Naive thymus-derived CD8-positive, alpha-beta T cell (primary cell): ENCODE data around the gene USHBP1. TPM values are rescaled to one million over a fixed set of nuclear protein-coding genes. Genes with fewer than 3 reads are reported as not detected.

Experiments used
- ATAC-seq, 2 donors: fragments of 150-1000 bp; cut with Tn5 transposase in 1 of 2; sonication (Bioruptor Pico), chemical (Tn5 transposase) in 1 of 2; 1 replicate in 1 of 2; 2 replicates in 1 of 2; pipeline ENCODE4 v1.10.0; 2021; ENCODE audit warnings: mild to moderate bottlenecking in 2 of 2, moderate library complexity in 2 of 2
- POLR2A ChIA-PET: fragments of 350-600 bp; sonication (Branson Sonifier 250); formaldehyde crosslinking; loops from one replicate; lab custom pipeline; 2021; ENCODE audit warnings: antibody characterized with exemption; lab: Charles Lee
- DNase-seq, 10 donors: peaks; one replicate each; pipeline versions ENCODE4 v3.0.0 to v3.0.0-alpha.2; 2020 to 2022
- H3K27ac Mint-ChIP-seq, 10 donors: one replicate each; pipeline ENCODE4 v1.8.0; 2020 to 2022; ENCODE audit warnings: mild to moderate bottlenecking in 10 of 10, mixed read lengths in 10 of 10, moderate library complexity in 4 of 10, inconsistent platforms in 1 of 10
- H3K27me3 Mint-ChIP-seq, 5 donors: one replicate each; pipeline ENCODE4 v1.8.0; 2021 to 2022; ENCODE audit warnings: mixed read lengths in 5 of 5
- H3K36me3 Mint-ChIP-seq, 3 donors: one replicate each; pipeline ENCODE4 v1.8.0; 2020 to 2022; ENCODE audit warnings: mixed read lengths in 3 of 3, mild to moderate bottlenecking in 2 of 3, inconsistent platforms in 1 of 3
- H3K4me1 Mint-ChIP-seq, 4 donors: one replicate each; pipeline ENCODE4 v1.8.0; 2021 to 2022; ENCODE audit warnings: mixed read lengths in 4 of 4
- H3K4me3 Mint-ChIP-seq, 10 donors: one replicate each; pipeline ENCODE4 v1.8.0; 2020 to 2022; ENCODE audit warnings: mild to moderate bottlenecking in 10 of 10, mixed read lengths in 10 of 10, moderate library complexity in 6 of 10, inconsistent platforms in 1 of 10
- H3K9me3 Mint-ChIP-seq, 9 donors: one replicate each; pipeline ENCODE4 v1.8.0; 2020 to 2022; ENCODE audit warnings: mixed read lengths in 9 of 9, mild to moderate bottlenecking in 3 of 9, inconsistent platforms in 1 of 9, moderate library complexity in 1 of 9
- polyA plus RNA-seq, 3 donors: library from polyadenylated mRNA; unstranded; fragments of 300-500 nt; fragmentation: Illumina TruSeq; gene quantifications; one replicate each; pipeline ENCODE4 v1.2.3, GENCODE V29; 2021
- total RNA-seq, 8 experiments: library from RNA in 2 of 8; stranded (reverse) in 2 of 8; gene quantifications; one replicate each; pipeline ENCODE4 v1.2.3 and lab custom pipeline; 2021 to 2026

USHBP1 gene
- total and polyA plus RNA-seq, 5 experiments from 2014 or later: not detected

GRCh38 chr19:17229890-17230289, 34.7 kb downstream of the USHBP1 start:
- ATAC-seq (no peak), DNase-seq (no peak)
- POLR2A ChIA-PET: no interaction called here
- peaks cover 15 to 30% (median 25%) of the 10 kb centered on the region in 4 donors for H3K4me1 Mint-ChIP-seq
- no peaks in the 10 kb centered on the region for H3K27me3 Mint-ChIP-seq
- peaks cover 0 to 17% (median 0%) of the 10 kb centered on the region in 3 donors for H3K36me3 Mint-ChIP-seq
- no peak overlapping the region for H3K27ac Mint-ChIP-seq
- H3K4me3 Mint-ChIP-seq: peak overlapping the region in 1 of 10 donors; percentile 20
- H3K9me3 Mint-ChIP-seq: no peaks in the 10 kb centered on the region

DNA sequence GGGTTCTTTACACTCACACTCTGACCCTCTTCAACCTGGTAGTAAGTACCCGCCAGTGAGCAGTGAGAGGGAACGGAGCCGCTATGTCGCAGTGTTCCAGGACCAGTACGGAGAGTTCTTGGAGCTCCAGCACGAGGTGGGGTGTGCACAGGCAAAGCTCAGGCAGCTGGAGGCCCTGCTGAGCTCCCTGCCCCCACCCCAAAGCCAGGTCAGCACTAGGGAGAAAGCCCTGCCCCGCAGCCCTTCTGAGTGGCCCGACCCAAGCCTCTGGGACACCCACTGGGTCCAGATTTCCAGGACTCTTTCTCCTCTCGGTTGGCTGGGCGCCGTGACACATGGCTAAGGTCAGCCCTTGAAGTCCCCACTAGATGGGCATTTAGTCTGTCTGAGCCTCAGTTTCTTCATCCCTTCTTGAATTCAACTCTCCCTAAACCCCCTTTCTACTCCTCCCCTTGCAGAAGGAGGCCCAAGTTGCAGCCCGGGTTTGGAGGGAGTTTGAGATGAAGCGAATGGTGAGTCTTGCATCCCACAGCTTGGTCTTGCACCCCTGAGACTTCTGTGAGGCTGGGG, 36.7 kb downstream of the USHBP1 start:
- POLR2A ChIA-PET: interaction anchor here (4.8 kb wide), 1 partner anchor 12 kb away, joined by 105 read pairs; the partner anchor contains the start of gene USE1
- Mint-ChIP-seq H3K4me1 (peaks cover 9 to 20% (median 13%) of the 10 kb centered on the region in 4 donors), H3K36me3 (peaks cover 0 to 17% (median 0%) of the 10 kb centered on the region in 3 donors), H3K27me3 (no peaks in the 10 kb centered on the region), H3K27ac (peak overlapping the region in 3 of 10 donors; percentile 9 to 88 (median 10)), H3K9me3 (no peaks in the 10 kb centered on the region), H3K4me3 (peak overlapping the region in 7 of 10 donors; percentile 33 to 99 (median 96))
- no peak for DNase-seq
- no peak for ATAC-seq

- peak within 1 kb of the TSS; percentile 66 to 99 (median 96) for H3K27ac Mint-ChIP-seq
Measured at GRCh38 chr19:17226002-17226933, 38.3 kb downstream of the USHBP1 start, which contains the start of gene OCEL1. Gene OCEL1 (plus strand): TSS chr19:17226226. CDS start chr19:17226248, 22 bp downstream.

DNA sequence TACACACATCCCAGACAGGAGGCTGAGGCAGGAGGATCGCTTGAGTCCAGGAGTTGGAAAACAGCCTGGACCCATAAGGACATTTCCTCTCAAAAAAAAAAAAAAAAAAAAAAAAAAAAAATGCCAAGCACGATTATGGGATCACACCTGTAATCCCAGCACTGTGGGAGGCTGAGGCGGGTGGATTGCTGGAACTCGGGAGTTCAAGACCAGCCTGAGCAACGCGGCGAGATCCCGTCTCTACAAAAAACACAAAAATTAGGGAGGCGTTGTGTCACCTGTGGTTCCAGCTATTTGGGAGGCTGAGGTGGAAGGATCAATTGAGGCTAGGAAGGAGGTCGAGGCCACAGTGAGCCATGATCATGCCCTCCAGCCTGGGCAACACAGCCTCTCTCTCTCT, 39.5 kb downstream of the USHBP1 start:
- H3K4me3 Mint-ChIP-seq: peak overlapping the region in 9 of 10 donors; percentile 33 to 99 (median 63)
- H3K27me3 Mint-ChIP-seq: no peaks in the 10 kb centered on the region
- peaks cover 0 to 6% (median 0%) of the 10 kb centered on the region in 3 donors for H3K36me3 Mint-ChIP-seq
- no peaks in the 10 kb centered on the region for H3K9me3 Mint-ChIP-seq
- POLR2A ChIA-PET: interaction anchor here (0.6 to 4.8 kb wide), 7 partner anchors 9 to 150 kb away, joined by 3 to 105 read pairs (median 16); partner anchors contain the start of genes BABAM1, HAUS8, MYO9B and USE1
- peak overlapping the region in 4 of 10 donors; percentile 58 to 73 (median 62) for H3K27ac Mint-ChIP-seq
- DNase-seq (no peak), ATAC-seq (no peak)
- H3K4me1 Mint-ChIP-seq: peaks cover 7 to 21% (median 11%) of the 10 kb centered on the region in 4 donors

More at GRCh38 chr19:17226002-17226933, 38.3 kb downstream of the USHBP1 start, which contains the start of gene OCEL1:
- no peaks in the 10 kb centered on the region for H3K27me3 Mint-ChIP-seq
- ATAC-seq: peak; percentile 90 to 92
- H3K9me3 Mint-ChIP-seq: no peaks in the 10 kb centered on the region
- H3K36me3 Mint-ChIP-seq: peaks cover 0 to 10% (median 0%) of the 10 kb centered on the region in 3 donors
- peaks cover 7 to 17% (median 11%) of the 10 kb centered on the region in 4 donors for H3K4me1 Mint-ChIP-seq
- POLR2A ChIA-PET: interaction anchor here (0.5 to 4.8 kb wide), 15 partner anchors 9 to 225 kb away, joined by 3 to 105 read pairs (median 4); partner anchors contain the start of genes BABAM1, DDA1, HAUS8 and MYO9B
- H3K4me3 Mint-ChIP-seq: peak within 1 kb of the TSS; percentile 88 to 99 (median 94)
- peak; percentile 92 to 99 (median 94) for DNase-seq

DNA sequence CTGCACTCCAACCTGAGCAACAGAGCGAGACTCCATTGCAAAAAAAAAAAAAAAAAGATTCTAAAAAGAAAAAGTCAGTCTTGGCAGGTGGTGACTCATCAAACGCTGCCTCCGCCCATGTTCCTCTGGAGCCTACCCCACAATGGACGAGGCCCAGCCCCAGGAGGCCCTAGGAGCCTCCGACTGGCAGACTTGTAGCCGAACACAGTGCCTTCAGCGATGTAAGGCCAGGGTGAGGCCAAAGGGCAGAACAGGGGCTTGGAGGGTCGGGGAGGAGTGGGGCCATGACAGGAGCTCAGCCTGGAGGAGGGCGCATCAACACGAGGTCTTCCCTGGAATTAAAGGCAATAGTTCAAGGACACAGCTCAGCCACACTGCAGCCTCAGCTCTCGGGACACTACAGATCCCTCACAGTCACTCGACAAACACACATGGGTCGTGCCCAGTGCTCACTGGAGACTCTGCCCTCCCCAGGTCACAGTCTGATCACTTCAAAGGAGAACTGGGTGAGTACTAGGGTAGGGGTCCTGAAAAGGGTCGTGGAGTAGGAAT, 44.3 kb downstream of the USHBP1 start:
- H3K9me3 Mint-ChIP-seq: no peaks in the 10 kb centered on the region
- DNase-seq (no peak), ATAC-seq (peak in 1 of 2 donors; percentile 4)
- H3K27ac Mint-ChIP-seq: peak overlapping the region in 2 of 10 donors; percentile 15 to 59
- peak overlapping the region in 1 of 10 donors; percentile 65 for H3K4me3 Mint-ChIP-seq
- peaks cover 0 to 34% (median 9%) of the 10 kb centered on the region in 3 donors for H3K36me3 Mint-ChIP-seq
- no peaks in the 10 kb centered on the region for H3K27me3 Mint-ChIP-seq
- POLR2A ChIA-PET: interaction anchor here (0.9 kb wide), 1 partner anchor 84 kb away, joined by 4 read pairs; no protein-coding TSS in a partner anchor
- H3K4me1 Mint-ChIP-seq: peaks cover 0 to 13% (median 5%) of the 10 kb centered on the region in 4 donors

DNA sequence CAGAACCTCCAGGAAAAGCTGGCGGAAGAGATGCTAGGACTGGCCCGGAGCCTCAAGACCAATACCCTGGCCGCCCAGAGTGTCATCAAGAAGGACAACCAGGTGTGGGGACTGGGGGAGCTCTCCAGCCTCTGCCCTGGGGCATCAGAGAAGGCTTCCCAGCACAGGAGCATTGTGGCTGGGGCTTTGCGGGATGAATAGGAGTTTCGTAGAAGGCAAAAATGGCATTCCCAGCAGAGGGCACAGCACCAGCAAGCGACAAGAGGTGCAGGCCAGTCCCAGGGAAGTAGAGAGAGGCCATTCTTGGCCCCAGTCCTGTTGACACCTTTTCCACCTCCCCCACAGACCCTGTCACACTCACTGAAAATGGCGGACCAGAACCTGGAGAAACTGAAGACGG, 45.3 kb downstream of the USHBP1 start:
- no peaks in the 10 kb centered on the region for H3K27me3 Mint-ChIP-seq
- POLR2A ChIA-PET: interaction anchor here (0.5 to 1.2 kb wide), 2 partner anchors 19 to 498 kb away, joined by 3 to 6 read pairs; no protein-coding TSS in a partner anchor
- H3K27ac Mint-ChIP-seq: peak overlapping the region in 1 of 10 donors; percentile 58
- peaks cover 2 to 23% (median 15%) of the 10 kb centered on the region in 4 donors for H3K4me1 Mint-ChIP-seq
- H3K4me3 Mint-ChIP-seq: peak overlapping the region in 1 of 10 donors; percentile 33
- H3K36me3 Mint-ChIP-seq: peaks cover 0 to 34% (median 9%) of the 10 kb centered on the region in 3 donors
- ATAC-seq (no peak), DNase-seq (no peak)
- H3K9me3 Mint-ChIP-seq: no peaks in the 10 kb centered on the region

DNA sequence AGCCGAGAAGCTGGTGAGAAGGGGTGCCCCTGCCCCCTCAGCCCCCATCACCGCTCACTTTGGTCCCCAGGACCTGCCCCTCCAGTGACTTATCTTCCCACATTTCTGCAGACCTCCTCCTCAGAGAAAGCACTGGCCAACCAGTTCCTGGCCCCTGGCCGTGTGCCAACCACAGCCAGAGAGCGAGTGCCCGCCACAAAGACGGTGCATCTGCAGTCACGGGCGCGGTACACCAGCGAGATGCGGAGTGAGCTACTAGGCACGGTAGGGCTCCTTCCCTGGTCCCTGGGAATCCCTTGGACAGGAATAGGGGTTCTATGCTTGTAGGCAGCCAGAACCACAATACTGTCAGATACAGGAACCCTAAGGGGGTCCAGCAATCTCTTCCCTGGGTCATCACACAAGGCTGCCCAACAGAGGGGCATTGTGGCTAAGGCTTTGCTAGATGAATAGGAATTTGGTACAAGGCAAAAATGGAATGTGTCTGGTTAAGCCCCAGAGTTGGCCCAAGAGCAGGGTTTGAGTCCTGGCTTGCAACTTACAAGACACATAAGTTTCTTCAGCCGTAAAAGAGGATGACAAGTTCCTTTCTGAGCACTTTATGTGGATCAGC, 48.4 kb downstream of the USHBP1 start:
- Mint-ChIP-seq H3K9me3 (no peaks in the 10 kb centered on the region), H3K27ac (peak overlapping the region; percentile 83 to 100 (median 99)), H3K27me3 (no peaks in the 10 kb centered on the region), H3K4me1 (peaks cover 2 to 23% (median 15%) of the 10 kb centered on the region in 4 donors), H3K4me3 (peak overlapping the region; percentile 83 to 95 (median 90)), H3K36me3 (peaks cover 0 to 48% (median 15%) of the 10 kb centered on the region in 3 donors)
- ATAC-seq (no peak), DNase-seq (no peak)
- POLR2A ChIA-PET: interaction anchor here (0.9 to 5.9 kb wide), 15 partner anchors 11 to 1373 kb away, joined by 3 to 105 read pairs (median 5); partner anchors contain the start of genes BABAM1, HAUS8, MRPL34 and MYO9B

GRCh38 chr19:17215127-17215971, 49.2 kb downstream of the USHBP1 start, which contains the start of gene USE1:
Gene USE1 (plus strand): TSS chr19:17215357. CDS start chr19:17215406, 49 bp downstream.
- no peaks in the 10 kb centered on the region for H3K9me3 Mint-ChIP-seq
- peaks cover 0 to 53% (median 15%) of the 10 kb centered on the region in 3 donors for H3K36me3 Mint-ChIP-seq

GRCh38 chr19:17214508-17215126, 49.9 kb downstream of the USHBP1 start:
- Mint-ChIP-seq H3K27ac (peak overlapping the region; percentile 94 to 100 (median 99)), H3K4me3 (peak overlapping the region; percentile 83 to 95 (median 90)), H3K4me1 (peaks cover 2 to 19% (median 15%) of the 10 kb centered on the region in 4 donors), H3K27me3 (no peaks in the 10 kb centered on the region), H3K36me3 (peaks cover 0 to 57% (median 15%) of the 10 kb centered on the region in 3 donors), H3K9me3 (no peaks in the 10 kb centered on the region)
- DNase-seq (no peak), ATAC-seq (no peak)
- POLR2A ChIA-PET: interaction anchor here (0.6 to 5.9 kb wide), 18 partner anchors 9 to 1375 kb away, joined by 3 to 105 read pairs (median 4); partner anchors contain the start of genes BABAM1, BST2, C19orf44 and CALR3

More at GRCh38 chr19:17215127-17215971, 49.2 kb downstream of the USHBP1 start, which contains the start of gene USE1:
- H3K4me1 Mint-ChIP-seq: peaks cover 2 to 22% (median 15%) of the 10 kb centered on the region in 4 donors
- peak within 1 kb of the TSS; percentile 83 to 95 (median 90) for H3K4me3 Mint-ChIP-seq
- no peaks in the 10 kb centered on the region for H3K27me3 Mint-ChIP-seq
- ATAC-seq (peak; percentile 96 to 99), DNase-seq (peak; percentile 76 to 95 (median 86))
- POLR2A ChIA-PET: interaction anchor here (0.6 to 5.9 kb wide), 24 partner anchors 8 to 1374 kb away, joined by 3 to 105 read pairs (median 4); partner anchors contain the start of genes BABAM1, BST2, C19orf44 and CALR3
- peak within 1 kb of the TSS; percentile 94 to 100 (median 99) for H3K27ac Mint-ChIP-seq

GRCh38 chr19:17213334-17213733, 51.2 kb downstream of the USHBP1 start:
- H3K9me3 Mint-ChIP-seq: no peaks in the 10 kb centered on the region
- no peak for ATAC-seq
- H3K27me3 Mint-ChIP-seq: no peaks in the 10 kb centered on the region
- peaks cover 0 to 57% (median 20%) of the 10 kb centered on the region in 3 donors for H3K36me3 Mint-ChIP-seq
- peak overlapping the region in 3 of 10 donors; percentile 16 to 48 (median 34) for H3K4me3 Mint-ChIP-seq
- POLR2A ChIA-PET: interaction anchor here (5.9 kb wide), 1 partner anchor 14 kb away, joined by 105 read pairs; the partner anchor contains the start of gene OCEL1
- H3K27ac Mint-ChIP-seq: peak overlapping the region in 7 of 10 donors; percentile 8 to 72 (median 57)
- H3K4me1 Mint-ChIP-seq: peaks cover 6 to 26% (median 19%) of the 10 kb centered on the region in 4 donors
- no peak for DNase-seq
